Retinal pigment epithelial cell (primary cell): Measurements from ENCODE around the gene ITLN2.
"Not testable (repeated sequence)": the region's sequence is repeated elsewhere in the genome, so short reads cannot be mapped to it uniquely, and the experiment has no call there.

Experiments
- DNase-seq: peaks from one replicate; pipeline ENCODE4 v3.0.0-alpha.2; 2010; ENCODE audit warnings: low read depth
- H3K4me3 ChIP-seq: 2 replicates; pipeline ENCODE4 v1.5.1; 2011; ENCODE audit warnings: mild to moderate bottlenecking, low read length, control low read depth, moderate library complexity
- CTCF ChIP-seq: conservative IDR thresholded peaks from 2 replicates; pipeline ENCODE4 v1.5.1; 2011; ENCODE audit warnings: low read depth, low read length, control low read depth, inconsistent platforms

Gene ITLN2

GRCh38 chr1:160911925-160912324 is 42.7 kb downstream of the ITLN2 start:
- H3K4me3 ChIP-seq: no peak overlapping the region
- DNase-seq: no peak
- no peak for TF ChIP-seq CTCF

- peak; percentile 92 for DNase-seq
- H3K4me3 ChIP-seq: no peak overlapping the region
- no peak for TF ChIP-seq CTCF
Observed at GRCh38 chr1:160911441-160911840, 43.2 kb downstream of the ITLN2 start.

- DNase-seq: no peak
- H3K4me3 ChIP-seq: no peak overlapping the region
- no peak for TF ChIP-seq CTCF
Observed at GRCh38 chr1:160910170-160910750, 44.3 kb downstream of the ITLN2 start.

GRCh38 chr1:160907976-160908375 is 46.6 kb downstream of the ITLN2 start:
- peak; percentile 74 for DNase-seq
- H3K4me3 ChIP-seq: no peak overlapping the region
- no peak for TF ChIP-seq CTCF

- no peak for DNase-seq
- no peak overlapping the region for H3K4me3 ChIP-seq
- no peak for TF ChIP-seq CTCF
Observed at GRCh38 chr1:160905617-160905989, 49.0 kb downstream of the ITLN2 start.

DNA sequence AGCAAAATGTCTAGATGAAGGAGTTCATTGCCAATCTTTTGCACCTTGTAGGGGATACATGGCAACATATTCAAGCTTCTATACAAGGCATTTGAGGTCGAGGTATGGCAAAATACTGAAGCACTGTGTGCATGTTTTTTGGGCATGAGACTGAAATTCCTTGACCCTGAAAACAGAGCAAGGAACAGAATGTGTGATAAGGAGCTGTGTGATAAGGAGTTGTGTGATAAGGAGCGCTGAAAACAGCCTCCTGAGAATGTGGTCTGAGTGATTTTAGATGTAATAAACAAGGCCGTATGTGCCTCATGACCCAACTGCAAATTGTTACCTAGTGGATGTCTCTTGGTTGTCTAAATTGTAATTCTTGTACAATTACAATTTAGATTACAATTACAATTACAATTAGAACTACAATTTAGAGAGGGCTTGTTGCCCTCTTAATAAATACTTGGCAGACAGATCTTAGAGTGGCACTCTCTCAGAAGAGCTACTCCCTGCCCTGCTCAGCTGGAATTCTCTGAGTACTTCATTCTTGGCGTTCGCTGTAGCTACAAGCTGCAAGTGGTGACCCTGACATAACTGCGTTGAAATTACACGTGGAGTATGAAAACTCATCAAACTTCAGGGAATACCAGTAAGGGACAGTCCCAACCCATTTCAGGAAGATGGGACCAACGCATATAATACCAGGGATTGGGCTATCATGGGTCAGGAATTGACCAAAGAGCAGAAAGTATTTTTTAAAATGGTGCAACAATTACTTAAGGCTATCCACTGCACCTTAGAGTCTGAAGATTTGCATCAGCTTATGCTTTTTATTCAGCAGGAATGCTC is 49.6 kb downstream of the ITLN2 start:
- TF ChIP-seq CTCF: no peak
- no peak overlapping the region for H3K4me3 ChIP-seq
- DNase-seq: peak; percentile 32

GRCh38 chr1:160902251-160902650 is 52.4 kb downstream of the ITLN2 start:
- not testable (repeated sequence) for DNase-seq

More at GRCh38 chr1:160902251-160902650, 52.4 kb downstream of the ITLN2 start:
- not testable (repeated sequence) for H3K4me3 ChIP-seq
